ENCODE measurements around the gene FNIP1.

DNA sequence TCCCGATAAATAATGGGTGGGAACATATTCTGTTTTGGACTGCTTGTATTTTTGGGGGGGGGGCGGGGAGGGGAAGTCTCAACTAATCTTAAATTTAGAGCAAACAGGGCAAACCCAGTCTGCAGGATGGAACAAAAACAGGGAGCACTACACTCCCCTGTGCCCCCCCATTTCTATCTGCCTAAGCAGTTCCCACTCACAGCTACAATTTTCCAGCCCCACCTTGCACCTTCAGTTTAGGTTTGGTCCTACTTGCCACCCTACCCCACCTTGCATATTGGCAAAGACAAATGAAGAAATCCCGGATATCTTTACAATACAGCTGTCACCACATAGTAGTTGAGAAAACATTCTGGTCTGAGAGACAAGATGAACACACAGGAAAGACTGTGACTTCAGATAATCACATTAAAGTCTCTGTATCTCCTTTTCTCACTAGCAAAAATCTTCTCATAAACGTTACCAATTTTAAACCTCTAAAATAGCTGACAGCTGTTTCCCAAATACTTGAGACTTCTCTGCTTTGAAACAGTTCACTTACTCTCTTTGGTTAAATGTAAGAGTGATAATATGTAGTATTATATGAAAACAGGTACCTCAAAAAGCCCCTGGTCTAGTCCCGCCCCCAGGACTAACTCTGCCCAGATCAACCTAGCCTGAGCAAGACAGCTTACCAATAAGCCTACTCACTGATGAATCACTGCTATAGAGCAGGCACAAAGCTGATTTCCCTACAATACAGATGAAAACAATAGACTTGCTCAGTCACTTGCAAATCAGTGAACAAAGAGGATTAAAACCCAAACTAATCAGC, 156.6 kb downstream of the FNIP1 start:
- no peak for TF ChIP-seq STAT1 (IDR thresholded peaks at IDR 0.05; ENCODE audit: unreplicated experiment)
- TF ChIP-seq, protein P1, sequence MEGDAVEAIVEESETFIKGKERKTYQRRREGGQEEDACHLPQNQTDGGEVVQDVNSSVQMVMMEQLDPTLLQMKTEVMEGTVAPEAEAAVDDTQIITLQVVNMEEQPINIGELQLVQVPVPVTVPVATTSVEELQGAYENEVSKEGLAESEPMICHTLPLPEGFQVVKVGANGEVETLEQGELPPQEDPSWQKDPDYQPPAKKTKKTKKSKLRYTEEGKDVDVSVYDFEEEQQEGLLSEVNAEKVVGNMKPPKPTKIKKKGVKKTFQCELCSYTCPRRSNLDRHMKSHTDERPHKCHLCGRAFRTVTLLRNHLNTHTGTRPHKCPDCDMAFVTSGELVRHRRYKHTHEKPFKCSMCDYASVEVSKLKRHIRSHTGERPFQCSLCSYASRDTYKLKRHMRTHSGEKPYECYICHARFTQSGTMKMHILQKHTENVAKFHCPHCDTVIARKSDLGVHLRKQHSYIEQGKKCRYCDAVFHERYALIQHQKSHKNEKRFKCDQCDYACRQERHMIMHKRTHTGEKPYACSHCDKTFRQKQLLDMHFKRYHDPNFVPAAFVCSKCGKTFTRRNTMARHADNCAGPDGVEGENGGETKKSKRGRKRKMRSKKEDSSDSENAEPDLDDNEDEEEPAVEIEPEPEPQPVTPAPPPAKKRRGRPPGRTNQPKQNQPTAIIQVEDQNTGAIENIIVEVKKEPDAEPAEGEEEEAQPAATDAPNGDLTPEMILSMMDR (conservative IDR thresholded peaks at IDR 0.05; ENCODE audit: low read depth in 2 of 2): no peak
- no peak for TF ChIP-seq CREB1 (CRISPR knock-in tag; IDR thresholded peaks at IDR 0.05; ENCODE audit: low read depth)
- TF ChIP-seq EZH2phosphoT487 (IDR thresholded peaks at IDR 0.05; ENCODE audit: unreplicated experiment): no peak
- no peak for TF ChIP-seq ZNF114 (CRISPR knock-in tag; IDR thresholded peaks at IDR 0.05)

All from GM23338 (cell line).